Suprapubic skin (tissue), 4 donors: ENCODE data around the gene GALNT6. TPM values are rescaled to one million over a fixed set of nuclear protein-coding genes. Genes with fewer than 3 reads are reported as not detected.

Source experiments
- DNase-seq, 2 donors: peaks; one replicate each; pipeline ENCODE4 v3.0.0-alpha.2; 2019; ENCODE audit warnings: low spot score in 2 of 2
- H3K27ac ChIP-seq: fragments of 200-600 bp; sonication (generic); one replicate; pipeline ENCODE4 v1.5.1; 2019
- H3K27me3 ChIP-seq: fragments of 200-600 bp; sonication (generic); one replicate; pipeline ENCODE4 v1.5.1; 2019
- H3K36me3 ChIP-seq: fragments of 200-600 bp; sonication (generic); one replicate; pipeline ENCODE4 v1.5.1; 2019
- H3K4me1 ChIP-seq: fragments of 200-600 bp; sonication (generic); one replicate; pipeline ENCODE4 v1.5.1; 2019
- H3K4me3 ChIP-seq: fragments of 200-600 bp; sonication (generic); one replicate; pipeline ENCODE4 v1.5.1; 2019; ENCODE audit warnings: mild to moderate bottlenecking
- H3K9me3 ChIP-seq: fragments of 200-600 bp; sonication (generic); one replicate; pipeline ENCODE4 v1.5.1; 2019
- EP300 ChIP-seq: sonication (generic); formaldehyde crosslinking; IDR thresholded peaks from one replicate; pipeline ENCODE4 v1.6.1; 2017; ENCODE audit warnings: antibody characterized with exemption
- POLR2A ChIP-seq, 2 donors: fragments of 450-650 bp; IDR thresholded peaks; one replicate each; pipeline ENCODE4 v1.6.1; 2017; ENCODE audit warnings: antibody characterized with exemption in 2 of 2, mild to moderate bottlenecking in 2 of 2, moderate library complexity in 2 of 2
- POLR2AphosphoS5 ChIP-seq, 3 donors: sonication (generic); formaldehyde crosslinking; IDR thresholded peaks; one replicate each; pipeline ENCODE4 v1.6.1; 2017; ENCODE audit warnings: antibody characterized with exemption in 3 of 3
- WGBS: methylation state at CpG from one replicate; pipeline ENCODE4 v1.1.5; 2018; 5-methylcytosine and 5-hydroxymethylcytosine counted together
- total RNA-seq, 4 donors: library from RNA; depleted of rRNA; stranded (reverse); fragments of >200 nt; gene quantifications; one replicate each; pipeline ENCODE4 v1.1.0, GENCODE V29; 2016
- TF ChIP-seq, protein P1 (sequence below), 2 donors: fragments of 200-600 bp in 1 of 2; fragments of 450-650 bp in 1 of 2; sonication (generic) in 1 of 2; IDR thresholded peaks; one replicate each; pipeline ENCODE4 v1.5.1; 2016 to 2019; ENCODE audit warnings: antibody characterized with exemption in 2 of 2, mild to moderate bottlenecking in 1 of 2, moderate library complexity in 1 of 2

The GALNT6 gene
- total RNA-seq, 4 donors from 2014 or later = 2.0 to 33.8 (median 8.8) TPM

DNA sequence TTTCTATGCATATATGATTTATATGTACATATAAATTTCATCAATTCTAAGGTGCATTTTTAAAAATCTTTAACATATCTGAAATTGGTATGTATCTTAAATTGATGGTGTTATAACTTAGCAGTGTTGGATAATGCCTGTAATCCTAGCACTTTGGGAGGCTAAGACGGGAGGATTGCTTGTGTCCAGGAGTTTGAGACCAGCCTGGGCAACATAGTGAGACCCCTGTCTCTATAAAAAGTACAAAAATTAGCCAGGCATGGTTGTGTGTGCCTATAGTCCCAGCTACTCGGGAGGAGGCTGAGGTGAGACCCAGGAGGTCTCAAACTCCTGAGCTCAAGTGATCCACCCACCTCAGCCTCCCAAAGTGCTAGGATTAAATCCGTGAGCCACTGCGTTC, 6.5 kb upstream of the GALNT6 start:
- peak in 1 of 2 donors; percentile 4 for DNase-seq
- Histone ChIP-seq H3K27ac (no peak overlapping the region), H3K36me3 (no peaks in the 10 kb centered on the region), H3K4me3 (no peak overlapping the region), H3K9me3 (no peaks in the 10 kb centered on the region), H3K27me3 (no peaks in the 10 kb centered on the region), H3K4me1 (peaks cover 10% of the 10 kb centered on the region)
- WGBS = 83% methylated on average over 4 of the region's 4 CpGs
- TF ChIP-seq EP300 (no peak), POLR2AphosphoS5 (IDR thresholded peaks at IDR 0.05) (no peak), POLR2A (IDR thresholded peaks at IDR 0.05) (no peak)
- TF ChIP-seq, protein P1, sequence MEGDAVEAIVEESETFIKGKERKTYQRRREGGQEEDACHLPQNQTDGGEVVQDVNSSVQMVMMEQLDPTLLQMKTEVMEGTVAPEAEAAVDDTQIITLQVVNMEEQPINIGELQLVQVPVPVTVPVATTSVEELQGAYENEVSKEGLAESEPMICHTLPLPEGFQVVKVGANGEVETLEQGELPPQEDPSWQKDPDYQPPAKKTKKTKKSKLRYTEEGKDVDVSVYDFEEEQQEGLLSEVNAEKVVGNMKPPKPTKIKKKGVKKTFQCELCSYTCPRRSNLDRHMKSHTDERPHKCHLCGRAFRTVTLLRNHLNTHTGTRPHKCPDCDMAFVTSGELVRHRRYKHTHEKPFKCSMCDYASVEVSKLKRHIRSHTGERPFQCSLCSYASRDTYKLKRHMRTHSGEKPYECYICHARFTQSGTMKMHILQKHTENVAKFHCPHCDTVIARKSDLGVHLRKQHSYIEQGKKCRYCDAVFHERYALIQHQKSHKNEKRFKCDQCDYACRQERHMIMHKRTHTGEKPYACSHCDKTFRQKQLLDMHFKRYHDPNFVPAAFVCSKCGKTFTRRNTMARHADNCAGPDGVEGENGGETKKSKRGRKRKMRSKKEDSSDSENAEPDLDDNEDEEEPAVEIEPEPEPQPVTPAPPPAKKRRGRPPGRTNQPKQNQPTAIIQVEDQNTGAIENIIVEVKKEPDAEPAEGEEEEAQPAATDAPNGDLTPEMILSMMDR (IDR thresholded peaks at IDR 0.05) = no peak

DNA sequence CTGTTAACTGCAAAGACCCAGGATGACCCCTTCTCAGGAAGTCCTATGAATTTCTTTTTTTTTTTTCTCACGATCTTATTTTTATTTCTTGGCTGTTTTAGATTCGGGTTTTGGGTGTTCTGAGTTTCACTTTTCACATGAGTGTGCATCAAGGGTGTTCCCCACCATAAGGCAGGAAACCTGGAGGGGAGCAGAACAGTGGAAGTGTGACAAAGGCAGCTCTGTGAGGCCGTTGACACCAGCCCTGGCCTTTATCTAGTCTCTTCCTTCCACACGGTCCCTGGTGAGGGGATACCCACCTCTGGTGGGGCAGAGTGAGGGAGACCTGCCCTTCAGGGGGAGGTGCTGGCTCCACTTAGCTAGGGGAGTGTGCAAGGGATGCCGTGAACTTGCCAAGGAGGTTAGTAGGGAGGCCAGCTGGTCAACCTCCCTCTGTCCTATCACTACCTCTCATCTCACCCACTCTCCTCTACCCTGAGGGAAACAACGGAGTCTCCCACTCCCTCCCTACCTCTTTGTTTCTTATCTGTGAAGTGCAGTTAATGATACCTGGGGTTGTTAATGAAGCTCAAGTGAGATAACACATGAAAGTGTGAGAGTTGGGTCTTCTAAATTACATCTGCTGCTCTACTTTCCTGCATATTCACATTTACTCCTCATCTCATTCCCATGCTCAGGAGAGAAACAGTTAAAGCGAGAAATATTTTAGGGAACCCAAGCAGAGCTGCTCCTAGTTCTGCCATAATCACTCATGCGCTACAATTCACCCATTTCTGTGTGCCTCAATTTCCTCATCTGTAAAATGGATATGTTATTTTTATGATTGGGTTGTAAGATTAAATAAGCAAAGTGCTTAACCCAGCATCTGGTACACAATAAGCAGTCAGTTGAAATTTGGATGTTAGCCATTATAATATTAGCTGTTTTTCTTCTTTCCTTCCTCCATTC, 4.4 kb upstream of the GALNT6 start:
- Histone ChIP-seq H3K4me1 (peaks cover 31% of the 10 kb centered on the region), H3K27ac (no peak overlapping the region), H3K9me3 (no peaks in the 10 kb centered on the region), H3K27me3 (peaks cover 4% of the 10 kb centered on the region), H3K4me3 (no peak overlapping the region), H3K36me3 (no peaks in the 10 kb centered on the region)
- TF ChIP-seq, protein P1 (IDR thresholded peaks at IDR 0.05) = no peak
- TF ChIP-seq POLR2AphosphoS5 (IDR thresholded peaks at IDR 0.05) = no peak
- TF ChIP-seq EP300 = no peak
- no peak for TF ChIP-seq POLR2A (IDR thresholded peaks at IDR 0.05)
- 61% methylated on average over 8 of the region's 8 CpGs for WGBS
- DNase-seq = peak in 1 of 2 donors; percentile 12

DNA sequence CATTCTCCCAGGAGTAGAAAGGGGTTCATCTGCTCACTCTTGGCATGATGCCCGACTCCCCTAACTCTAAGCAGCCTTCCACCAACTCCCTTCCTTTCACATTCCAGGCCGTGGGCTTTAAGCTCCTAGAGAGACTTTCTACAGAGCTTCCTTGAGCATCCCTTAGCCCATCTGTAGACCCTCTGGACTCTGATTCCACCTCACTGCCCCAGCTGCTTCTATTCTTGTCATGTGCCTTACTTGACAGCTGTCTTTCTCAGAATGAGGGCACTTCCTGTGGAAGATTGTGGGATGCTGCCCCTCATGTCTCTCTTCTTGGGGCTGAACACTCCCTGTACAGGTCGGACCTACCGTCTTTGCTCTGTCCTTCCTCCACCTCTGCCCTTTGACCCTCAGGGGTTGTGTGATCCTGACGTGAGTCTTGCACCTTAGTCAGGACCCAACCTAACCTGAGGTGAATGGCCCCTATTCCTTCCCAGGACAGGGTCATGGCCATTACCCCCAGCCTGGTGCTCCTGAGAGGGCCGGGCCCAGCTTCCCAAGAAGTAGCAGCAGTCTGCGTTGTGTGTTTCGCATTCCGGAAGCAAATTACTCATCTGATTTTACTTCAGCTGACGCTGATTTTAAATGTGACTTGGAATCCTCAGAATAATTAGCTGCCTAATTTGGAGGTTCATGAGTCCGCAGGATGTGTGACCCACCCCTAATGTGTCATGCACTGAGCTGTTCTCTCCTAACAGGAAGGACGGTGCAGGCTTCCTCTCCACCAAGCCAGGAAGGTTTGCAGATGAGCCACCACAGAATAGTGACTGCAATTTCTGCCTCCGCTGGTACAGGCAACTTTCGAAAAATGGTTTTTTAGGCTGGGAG, 2.7 kb upstream of the GALNT6 start:
- peaks cover 4% of the 10 kb centered on the region for H3K27me3 ChIP-seq
- peak in 1 of 2 donors; percentile 69 for DNase-seq
- H3K4me3 ChIP-seq = no peak overlapping the region
- no peak overlapping the region for H3K27ac ChIP-seq
- no peaks in the 10 kb centered on the region for H3K36me3 ChIP-seq
- H3K4me1 ChIP-seq = peaks cover 40% of the 10 kb centered on the region
- H3K9me3 ChIP-seq = no peaks in the 10 kb centered on the region
- 78% methylated on average over 14 of the region's 14 CpGs for WGBS
- no peak for TF ChIP-seq EP300
- TF ChIP-seq, protein P1 (IDR thresholded peaks at IDR 0.05) = no peak
- no peak for TF ChIP-seq POLR2AphosphoS5 (IDR thresholded peaks at IDR 0.05)
- TF ChIP-seq POLR2A (IDR thresholded peaks at IDR 0.05) = no peak

GRCh38 chr12:51392556-51393237, 1.5 kb upstream of the GALNT6 start:
- H3K27me3 ChIP-seq = peaks cover 4% of the 10 kb centered on the region
- no peaks in the 10 kb centered on the region for H3K36me3 ChIP-seq
- DNase-seq = peak in 1 of 2 donors; percentile 69
- TF ChIP-seq, protein P1 (IDR thresholded peaks at IDR 0.05) = no peak
- TF ChIP-seq EP300 = no peak
- no peak for TF ChIP-seq POLR2A (IDR thresholded peaks at IDR 0.05)
- TF ChIP-seq POLR2AphosphoS5 (IDR thresholded peaks at IDR 0.05) = no peak
- peaks cover 52% of the 10 kb centered on the region for H3K4me1 ChIP-seq
- WGBS = 50% methylated on average over 21 of the region's 22 CpGs
- no peak overlapping the region for H3K27ac ChIP-seq
- H3K4me3 ChIP-seq = peak overlapping the region; percentile 75
- no peaks in the 10 kb centered on the region for H3K9me3 ChIP-seq
